IMR-90 (cell line): ENCODE measurements around the gene ANKRD53. TPM values are rescaled to one million over a fixed set of nuclear protein-coding genes. Genes with fewer than 3 reads are reported as not detected.

Experiments
- ATAC-seq: fragments of 200-7000 bp; cut with Tn5 transposase; 2 replicates; pipeline ENCODE4 v1.9.1; 2020; ENCODE audit warnings: low read depth, mild to moderate bottlenecking, moderate library complexity
- BruUV-seq: library from RNA; stranded (reverse); fragments of 400-500 nt; replicated peaks from 2 replicates; lab custom pipeline; 2021; lab: Mats Ljungman, UMichigan
- CTCF ChIA-PET: fragments of 300-600 bp; formaldehyde crosslinking; extraction: SDS; loops from one replicate; lab custom pipeline; 2021; ENCODE audit warnings: antibody characterized with exemption; lab: Yijun Ruan, JAX
- POLR2A ChIA-PET: fragments of 300-600 bp; sonication (Branson Sonifier 250); formaldehyde crosslinking; loops from one replicate; lab custom pipeline; 2022; ENCODE audit warnings: antibody characterized with exemption; ENCODE audit not compliant: unreplicated experiment; lab: Charles Lee
- DNase-seq: peaks from one replicate; pipeline ENCODE4 v3.0.0; 2013
- H2AFZ ChIP-seq: replicated peaks from 2 replicates; pipeline ENCODE3; 2013; ENCODE audit warnings: low read length, mild to moderate bottlenecking; ENCODE audit not compliant: poor library complexity
- H2AK5ac ChIP-seq: 2 replicates; pipeline ENCODE4 v1.6.1; 2013; ENCODE audit warnings: low read depth, low read length, inconsistent platforms
- H2AK9ac ChIP-seq: replicated peaks from 2 replicates; pipeline ENCODE3; 2013; ENCODE audit warnings: mild to moderate bottlenecking, low read depth, low read length, moderate library complexity; ENCODE audit not compliant: poor library complexity
- H2BK120ac ChIP-seq: 2 replicates; pipeline ENCODE4 v1.6.1; 2013; ENCODE audit warnings: low read depth, low read length, inconsistent platforms
- H2BK15ac ChIP-seq: 3 replicates; pipeline ENCODE4 v1.6.1; 2013; ENCODE audit warnings: low read depth, low read length, inconsistent platforms
- H2BK20ac ChIP-seq: 2 replicates; pipeline ENCODE4 v1.6.1; 2013; ENCODE audit warnings: low read depth, mild to moderate bottlenecking, inconsistent platforms, low read length, moderate library complexity
- H2BK5ac ChIP-seq: 2 replicates; pipeline ENCODE4 v1.6.1; 2013; ENCODE audit warnings: mild to moderate bottlenecking, low read depth, low read length, inconsistent platforms; ENCODE audit not compliant: poor library complexity, severe bottlenecking
- H3K14ac ChIP-seq: replicated peaks from 2 replicates; pipeline ENCODE4 v1.6.1; 2013; ENCODE audit warnings: low read depth, low read length, inconsistent platforms
- H3K18ac ChIP-seq: 2 replicates; pipeline ENCODE4 v1.6.1; 2013; ENCODE audit warnings: low read depth, low read length, control low read depth
- H3K23ac ChIP-seq: 2 replicates; pipeline ENCODE4 v1.6.1; 2013; ENCODE audit warnings: low read depth, low read length, inconsistent platforms
- H3K27ac ChIP-seq: 2 replicates; pipeline ENCODE4 v1.5.1; 2013; ENCODE audit warnings: mild to moderate bottlenecking, control low read depth, low read length; ENCODE audit not compliant: insufficient read depth
- H3K27me3 ChIP-seq: 2 replicates; pipeline ENCODE4 v1.6.1; 2013; ENCODE audit warnings: low read length; ENCODE audit not compliant: control insufficient read depth, insufficient read depth
- H3K36me3 ChIP-seq: 2 replicates; pipeline ENCODE4 v1.6.1; 2013; ENCODE audit warnings: low read length, mixed read lengths; ENCODE audit not compliant: control insufficient read depth, insufficient read depth
- H3K4ac ChIP-seq: 2 replicates; pipeline ENCODE4 v1.6.1; 2013; ENCODE audit warnings: low read depth, low read length, inconsistent platforms
- H3K4me1 ChIP-seq: 2 replicates; pipeline ENCODE4 v1.6.1; 2013; ENCODE audit warnings: low read length, mixed read lengths; ENCODE audit not compliant: control insufficient read depth, insufficient read depth
- H3K4me2 ChIP-seq: 2 replicates; pipeline ENCODE4 v1.6.1; 2013; ENCODE audit warnings: low read depth, mild to moderate bottlenecking, control low read depth, low read length, moderate library complexity
- H3K4me3 ChIP-seq: 2 replicates; pipeline ENCODE4 v1.5.1; 2013; ENCODE audit warnings: low read depth, mild to moderate bottlenecking, control low read depth, low read length, moderate library complexity; ENCODE audit not compliant: insufficient read depth
- H3K56ac ChIP-seq: 2 replicates; pipeline ENCODE4 v1.6.1; 2013; ENCODE audit warnings: low read length, inconsistent platforms; ENCODE audit not compliant: insufficient read depth; ENCODE audit errors: extremely low read depth
- H3K79me1 ChIP-seq, 2 experiments: 2 replicates each; pipeline ENCODE4 v1.6.1; 2013; ENCODE audit warnings: low read length in 2 of 2, inconsistent platforms in 1 of 2, low read depth in 1 of 2
- H3K9ac ChIP-seq: 2 replicates; pipeline ENCODE4 v1.6.1; 2013; ENCODE audit warnings: low read depth, low read length, control low read depth
- H3K9me1 ChIP-seq: 2 replicates; pipeline ENCODE4 v1.6.1; 2013; ENCODE audit warnings: low read length, inconsistent platforms; ENCODE audit not compliant: insufficient read depth
- H3K9me3 ChIP-seq: 2 replicates; pipeline ENCODE4 v1.6.1; 2013; ENCODE audit warnings: low read length; ENCODE audit not compliant: control insufficient read depth, insufficient read depth
- H4K20me1 ChIP-seq: 2 replicates; pipeline ENCODE4 v1.6.1; 2013; ENCODE audit warnings: low read length, inconsistent platforms; ENCODE audit not compliant: insufficient read depth
- H4K5ac ChIP-seq: 2 replicates; pipeline ENCODE4 v1.6.1; 2013; ENCODE audit warnings: mild to moderate bottlenecking, low read depth, low read length, control low read depth
- H4K8ac ChIP-seq, 2 experiments: 2 replicates each; pipeline ENCODE4 v1.6.1; 2013; ENCODE audit warnings: low read depth in 2 of 2, low read length in 2 of 2, control low read depth in 1 of 2, inconsistent platforms in 1 of 2
- H4K91ac ChIP-seq: 2 replicates; pipeline ENCODE4 v1.6.1; 2013; ENCODE audit warnings: low read depth, low read length, inconsistent platforms; ENCODE audit not compliant: insufficient read depth
- BHLHE40 ChIP-seq: fragments of 150-350 bp; IDR thresholded peaks from 2 replicates; pipeline ENCODE4 v1.6.1; 2016; ENCODE audit warnings: mild to moderate bottlenecking, low read depth, low read length
- CEBPB ChIP-seq: IDR thresholded peaks from 2 replicates; pipeline ENCODE4 v1.6.1; 2012; ENCODE audit warnings: low read depth, low read length, improper control_type of control experiment
- CHD1 ChIP-seq: IDR thresholded peaks from 2 replicates; pipeline ENCODE4 v1.6.1; 2012; ENCODE audit warnings: low read depth, low read length, improper control_type of control experiment
- CTCF ChIP-seq: conservative IDR thresholded peaks from 2 replicates; pipeline ENCODE4 v1.5.1; 2012; ENCODE audit warnings: mild to moderate bottlenecking, low read depth, low read length, improper control_type of control experiment
- ELK1 ChIP-seq: fragments of 150-350 bp; IDR thresholded peaks from 2 replicates; pipeline ENCODE4 v1.6.1; 2016; ENCODE audit warnings: low read depth, mild to moderate bottlenecking, low read length, moderate library complexity, borderline replicate concordance
- FOS ChIP-seq: fragments of 150-350 bp; IDR thresholded peaks from 2 replicates; pipeline ENCODE4 v1.6.1; 2016; ENCODE audit warnings: low read depth, low read length
- MAZ ChIP-seq: IDR thresholded peaks from 2 replicates; pipeline ENCODE4 v1.6.1; 2012; ENCODE audit warnings: low read depth, mild to moderate bottlenecking, low read length, improper control_type of control experiment, moderate library complexity, borderline replicate concordance
- MXI1 ChIP-seq: IDR thresholded peaks from 2 replicates; pipeline ENCODE4 v1.6.1; 2012; ENCODE audit warnings: low read depth, mild to moderate bottlenecking, low read length, moderate library complexity, borderline replicate concordance
- NFE2L2 ChIP-seq: fragments of 150-350 bp; IDR thresholded peaks from 2 replicates; pipeline ENCODE4 v1.6.1; 2016; ENCODE audit warnings: low read depth, mild to moderate bottlenecking, low read length
- RAD21 ChIP-seq: IDR thresholded peaks from 2 replicates; pipeline ENCODE4 v1.6.1; 2012; ENCODE audit warnings: low read length, improper control_type of control experiment
- RCOR1 ChIP-seq: IDR thresholded peaks from 2 replicates; pipeline ENCODE4 v1.6.1; 2012; ENCODE audit warnings: mild to moderate bottlenecking, low read length, improper control_type of control experiment; ENCODE audit not compliant: insufficient replicate concordance
- RFX5 ChIP-seq: IDR thresholded peaks from 2 replicates; pipeline ENCODE4 v1.8.0; 2012; ENCODE audit warnings: low read depth, mild to moderate bottlenecking, low read length, moderate library complexity
- SMC3 ChIP-seq: fragments of 150-350 bp; IDR thresholded peaks from 2 replicates; pipeline ENCODE4 v1.6.1; 2016; ENCODE audit warnings: low read depth, mild to moderate bottlenecking, antibody characterized with exemption, low read length, moderate library complexity
- USF2 ChIP-seq: fragments of 150-350 bp; IDR thresholded peaks from 2 replicates; pipeline ENCODE4 v1.6.1; 2017; ENCODE audit warnings: mild to moderate bottlenecking, antibody characterized with exemption, low read length, low read depth
- WGBS, 2 experiments: methylation state at CpG; one replicate each; pipeline versions ENCODE4 v1.1.5 to v1.1.7; 2013; ENCODE audit warnings: missing lambda C conversion rate in 2 of 2; ENCODE audit not compliant: insufficient read length in 1 of 2; ENCODE audit errors: extremely low coverage in 2 of 2; 5-methylcytosine and 5-hydroxymethylcytosine counted together
- dilution Hi-C: fragments of 300-500 bp; cut with HindIII; formaldehyde crosslinking; loops from one replicate; pipeline ENCODE4 v1.14.3; 2018; ENCODE audit warnings: low sequenced_read_pairs; ENCODE audit not compliant: unreplicated experiment
- in situ Hi-C: fragments of 300-500 bp; cut with MboI; formaldehyde crosslinking; loops from 3 replicates; pipeline ENCODE4 v1.14.3; 2019; ENCODE audit warnings: low sequenced_read_pairs, inconsistent platforms, mixed read lengths
- intact Hi-C: fragments of 100-400 bp; cut with micrococcal nuclease; formaldehyde crosslinking; loops from 2 replicates; pipeline ENCODE4 v1.10.0; 2022
- polyA plus RNA-seq, 3 experiments: library from polyadenylated mRNA; depleted of rRNA; stranded (reverse); fragments of >200 nt; gene quantifications; 2 replicates each; pipeline ENCODE4 v1.2.3, GENCODE V29; 2012; ENCODE audit warnings: low replicate concordance in 1 of 3
- total RNA-seq: library from RNA; depleted of rRNA; stranded (reverse); fragments of >200 nt; gene quantifications from 2 replicates; pipeline ENCODE4 v1.2.3, GENCODE V29; 2012

The ANKRD53 gene
- total and polyA plus RNA-seq, 2 of the 4 experiments (the other 2 are of a cell fraction): 0.54 to 1.0 TPM

- POLR2A ChIA-PET: no interaction called here
Observed at GRCh38 chr2:70931376-70932000, 46.9 kb upstream of the ANKRD53 start.

More at GRCh38 chr2:70931376-70932000, 46.9 kb upstream of the ANKRD53 start:
- Histone ChIP-seq H2BK5ac (no peak overlapping the region), H3K23ac (no peak overlapping the region), H2AFZ (no peak overlapping the region), H3K9me1 (no peaks in the 10 kb centered on the region), H3K56ac (no peak overlapping the region), H2BK20ac (no peak overlapping the region), H3K18ac (no peak overlapping the region), H3K36me3 (no peaks in the 10 kb centered on the region; the same call in 1 of the 2 replicates), H3K14ac (no peak overlapping the region), H3K4me3 (no peak overlapping the region), H3K4ac (no peak overlapping the region), H3K4me2 (no peak overlapping the region), H4K8ac (no peak overlapping the region), H4K5ac (no peak overlapping the region), H3K4me1 (no peaks in the 10 kb centered on the region), H2AK5ac (no peak overlapping the region), H2AK9ac (no peak overlapping the region), H3K9me3 (no peaks in the 10 kb centered on the region), H3K27ac (no peak overlapping the region), H4K20me1 (no peaks in the 10 kb centered on the region; the same call in none of the 2 replicates), H3K27me3 (peaks cover 3% of the 10 kb centered on the region; the same call in 1 of the 2 replicates), H4K91ac (no peak overlapping the region), H3K79me1 (no peaks in the 10 kb centered on the region), H2BK15ac (no peak overlapping the region), H3K9ac (no peak overlapping the region), H2BK120ac (no peak overlapping the region)
- CTCF ChIA-PET: no interaction called here
- ATAC-seq: no peak
- BruUV-seq: no TSS peak
- no peak for DNase-seq
- dilution Hi-C loops: no loop called here
- intact Hi-C loops: no loop called here
- WGBS, 2 experiments: 62% methylated on average over 3 of the region's 9 CpGs; no CpG with 5 or more reads in 1 of the 2 experiments
- in situ Hi-C loops: no loop called here
- TF ChIP-seq FOS: no peak
- TF ChIP-seq BHLHE40: no peak
- TF ChIP-seq ELK1: no peak
- no peak for TF ChIP-seq RCOR1
- TF ChIP-seq CTCF: no peak
- no peak for TF ChIP-seq MAZ
- no peak for TF ChIP-seq MXI1
- TF ChIP-seq USF2: no peak
- no peak for TF ChIP-seq NFE2L2
- no peak for TF ChIP-seq RAD21
- no peak for TF ChIP-seq CEBPB
- TF ChIP-seq SMC3: no peak
- no peak for TF ChIP-seq RFX5
- TF ChIP-seq CHD1: no peak
